GM23338 (cell line): ENCODE results near the gene BICRAL. TPM values are rescaled to one million over a fixed set of nuclear protein-coding genes. Genes with fewer than 3 reads are reported as not detected.

Experiments used
- ATAC-seq: fragments of 200-7000 bp; cut with Tn5 transposase; 3 replicates; pipeline ENCODE4 v1.9.1; 2020
- DNase-seq: peaks from one replicate; pipeline ENCODE4 v3.0.0-alpha.2; 2015; ENCODE audit warnings: low spot score
- H2AFZ ChIP-seq: fragments of 200-600 bp; sonication (generic); 2 replicates; pipeline ENCODE4 v1.8.0; 2016; ENCODE audit warnings: antibody characterized with exemption, mild to moderate bottlenecking, moderate library complexity
- H3F3A ChIP-seq: fragments of 200-600 bp; sonication (generic); replicated peaks from 2 replicates; pipeline ENCODE4 v1.8.0; 2017; ENCODE audit warnings: antibody characterized with exemption, mixed run types, low read depth
- H3K27ac ChIP-seq: fragments of 200-600 bp; sonication (generic); 2 replicates; pipeline ENCODE4 v1.6.1; 2016; ENCODE audit warnings: low read depth
- H3K27me3 ChIP-seq: fragments of 200-600 bp; sonication (generic); 2 replicates; pipeline ENCODE4 v1.8.0; 2016; ENCODE audit warnings: mild to moderate bottlenecking, mixed run types, moderate library complexity; ENCODE audit not compliant: insufficient read depth
- H3K36me3 ChIP-seq: fragments of 200-600 bp; sonication (generic); 2 replicates; pipeline ENCODE4 v1.8.0; 2016; ENCODE audit warnings: mild to moderate bottlenecking; ENCODE audit not compliant: insufficient read depth
- H3K4me1 ChIP-seq: fragments of 200-600 bp; sonication (generic); 2 replicates; pipeline ENCODE4 v1.8.0; 2016; ENCODE audit warnings: mild to moderate bottlenecking, moderate library complexity; ENCODE audit not compliant: insufficient read depth
- H3K4me2 ChIP-seq: fragments of 200-600 bp; sonication (generic); 2 replicates; pipeline ENCODE4 v1.7.1; 2017; ENCODE audit warnings: mixed run types
- H3K4me3 ChIP-seq: fragments of 200-600 bp; sonication (generic); 2 replicates; pipeline ENCODE4 v1.6.1; 2016; ENCODE audit warnings: mixed run types
- H3K79me2 ChIP-seq: fragments of 200-600 bp; sonication (generic); replicated peaks from 2 replicates; pipeline ENCODE4 v1.8.0; 2017; ENCODE audit warnings: mild to moderate bottlenecking; ENCODE audit not compliant: insufficient read depth
- H3K9me2 ChIP-seq: fragments of 200-600 bp; sonication (generic); 2 replicates; pipeline ENCODE4 v1.8.0; 2017; ENCODE audit not compliant: insufficient read depth
- H4K20me1 ChIP-seq: fragments of 200-600 bp; sonication (generic); replicated peaks from 2 replicates; pipeline ENCODE4 v1.8.0; 2017; ENCODE audit warnings: mild to moderate bottlenecking; ENCODE audit not compliant: insufficient read depth
- H3K27ac Mint-ChIP-seq: 2 replicates; pipeline ENCODE4 v1.8.0; 2020; ENCODE audit warnings: inconsistent platforms, mild to moderate bottlenecking, moderate library complexity, mixed read lengths
- H3K27me3 Mint-ChIP-seq: 3 replicates; pipeline ENCODE4 v1.8.0; 2022; ENCODE audit warnings: low read depth, mild to moderate bottlenecking, moderate library complexity, mixed read lengths, inconsistent platforms; ENCODE audit not compliant: insufficient read depth, poor library complexity
- H3K36me3 Mint-ChIP-seq: 3 replicates; pipeline ENCODE4 v1.8.0; 2021; ENCODE audit warnings: low read depth, mild to moderate bottlenecking, inconsistent platforms, moderate library complexity, mixed read lengths
- H3K4me1 Mint-ChIP-seq: 3 replicates; pipeline ENCODE4 v1.8.0; 2020; ENCODE audit warnings: mild to moderate bottlenecking, inconsistent platforms, mixed read lengths
- H3K4me3 Mint-ChIP-seq: 3 replicates; pipeline ENCODE4 v1.8.0; 2021; ENCODE audit warnings: moderate library complexity, mild to moderate bottlenecking, inconsistent platforms, mixed read lengths
- H3K9me3 Mint-ChIP-seq: 3 replicates; pipeline ENCODE4 v1.8.0; 2020; ENCODE audit warnings: moderate library complexity, mild to moderate bottlenecking, inconsistent platforms, mixed read lengths
- CREB1 ChIP-seq: fragments of 250-450 bp; sonication (Bioruptor Pico); IDR thresholded peaks from 2 replicates; pipeline ENCODE4 v1.5.0; 2020; ENCODE audit warnings: low read depth, mild to moderate bottlenecking, moderate library complexity
- EZH2 ChIP-seq: fragments of 200-600 bp; sonication (generic); IDR thresholded peaks from one replicate; pipeline ENCODE4 v1.8.0; 2017; ENCODE audit warnings: antibody characterized with exemption, mild to moderate bottlenecking, low read depth; ENCODE audit not compliant: unreplicated experiment
- EZH2phosphoT487 ChIP-seq: fragments of 200-600 bp; sonication (generic); IDR thresholded peaks from one replicate; pipeline ENCODE4 v1.8.1; 2018; ENCODE audit warnings: antibody characterized with exemption; ENCODE audit not compliant: unreplicated experiment
- JUNB ChIP-seq: IDR thresholded peaks from one replicate; pipeline ENCODE4 v1.6.1; 2016; ENCODE audit warnings: antibody characterized with exemption; ENCODE audit not compliant: unreplicated experiment
- NANOG ChIP-seq: IDR thresholded peaks from 2 replicates; pipeline ENCODE4 v1.6.1; 2016; ENCODE audit warnings: antibody characterized with exemption, borderline replicate concordance
- POLR2AphosphoS5 ChIP-seq: IDR thresholded peaks from 2 replicates; pipeline ENCODE4 v1.6.1; 2016; ENCODE audit warnings: antibody characterized with exemption, low read depth
- STAT1 ChIP-seq: IDR thresholded peaks from one replicate; pipeline ENCODE4 v1.6.1; 2016; ENCODE audit warnings: antibody characterized with exemption; ENCODE audit not compliant: unreplicated experiment
- ZNF114 ChIP-seq: fragments of 250-450 bp; sonication (Bioruptor Pico); IDR thresholded peaks from 2 replicates; pipeline ENCODE4 v1.5.0; 2020; ENCODE audit warnings: mild to moderate bottlenecking, moderate library complexity
- ZNF331 ChIP-seq: fragments of 250-450 bp; sonication (Bioruptor Pico); IDR thresholded peaks from 2 replicates; pipeline ENCODE4 v1.5.0; 2020; ENCODE audit warnings: low read depth, mild to moderate bottlenecking, moderate library complexity
- polyA plus RNA-seq: library from polyadenylated mRNA; unstranded; fragments of >200 nt; fragmentation: Nextera tagmentation; extraction: Ambion mirVana; gene quantifications from 2 replicates; pipeline ENCODE4 v1.2.1, GENCODE V29; 2016
- total RNA-seq: library from RNA; depleted of rRNA; stranded (reverse); fragments of >200 nt; shearing (Covaris generic); gene quantifications from 2 replicates; pipeline ENCODE4 v1.2.3, GENCODE V29; 2014
- TF ChIP-seq, protein P1 (sequence below): IDR thresholded peaks from one replicate; pipeline ENCODE4 v1.6.1; 2018; ENCODE audit warnings: antibody characterized with exemption; ENCODE audit not compliant: unreplicated experiment
- TF ChIP-seq, protein P2 (sequence below), 2 experiments: fragments of 200-600 bp in 1 of 2; sonication (generic) in 1 of 2; conservative IDR thresholded peaks; 2 replicates each; pipeline versions ENCODE4 v1.5.1 to v1.6.1; 2016 to 2017; ENCODE audit warnings: antibody characterized with exemption in 2 of 2, low read depth in 2 of 2, mild to moderate bottlenecking in 2 of 2, moderate library complexity in 1 of 2
- TF ChIP-seq, protein P3 (sequence below): IDR thresholded peaks from 2 replicates; pipeline ENCODE4 v1.6.1; 2016; ENCODE audit warnings: antibody characterized with exemption

BICRAL gene
- total and polyA plus RNA-seq, 2 experiments from 2014 or later: 3.4 to 11.7 TPM

DNA sequence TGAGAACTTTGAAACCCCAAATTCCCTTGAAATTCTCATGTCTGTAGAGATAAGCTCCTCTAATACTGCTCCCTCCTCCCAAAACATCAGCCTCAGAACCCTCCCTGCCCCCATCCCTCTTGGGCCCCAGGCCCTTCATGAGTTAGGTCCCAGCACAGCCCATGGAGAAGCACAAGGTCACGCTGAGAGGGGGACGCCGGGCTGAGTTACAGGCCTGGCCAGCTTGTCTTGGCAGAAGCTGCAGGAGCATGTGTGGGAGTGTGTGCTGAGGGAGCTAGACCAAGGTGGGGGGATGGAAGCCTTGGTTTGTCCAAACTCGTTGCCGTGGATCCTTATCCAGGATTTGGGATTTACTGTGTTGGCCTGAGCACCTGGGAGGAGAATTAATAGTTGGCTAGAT is 125.5 kb downstream of the BICRAL start:
- Histone ChIP-seq H3K27me3 (no peaks in the 10 kb centered on the region), H3F3A (peaks cover 3% of the 10 kb centered on the region; the same call in 1 of the 2 replicates), H3K4me3 (no peak overlapping the region), H2AFZ (peak overlapping the region; percentile 14; the same call in 1 of the 2 replicates), H3K27ac (no peak overlapping the region), H4K20me1 (no peaks in the 10 kb centered on the region), H3K9me2 (no peaks in the 10 kb centered on the region), H3K4me2 (no peak overlapping the region), H3K4me1 (no peaks in the 10 kb centered on the region; the same call in 1 of the 2 replicates), H3K36me3 (no peaks in the 10 kb centered on the region), H3K79me2 (no peaks in the 10 kb centered on the region)
- no peaks in the 10 kb centered on the region for H3K4me1 Mint-ChIP-seq
- TF ChIP-seq, protein P1, sequence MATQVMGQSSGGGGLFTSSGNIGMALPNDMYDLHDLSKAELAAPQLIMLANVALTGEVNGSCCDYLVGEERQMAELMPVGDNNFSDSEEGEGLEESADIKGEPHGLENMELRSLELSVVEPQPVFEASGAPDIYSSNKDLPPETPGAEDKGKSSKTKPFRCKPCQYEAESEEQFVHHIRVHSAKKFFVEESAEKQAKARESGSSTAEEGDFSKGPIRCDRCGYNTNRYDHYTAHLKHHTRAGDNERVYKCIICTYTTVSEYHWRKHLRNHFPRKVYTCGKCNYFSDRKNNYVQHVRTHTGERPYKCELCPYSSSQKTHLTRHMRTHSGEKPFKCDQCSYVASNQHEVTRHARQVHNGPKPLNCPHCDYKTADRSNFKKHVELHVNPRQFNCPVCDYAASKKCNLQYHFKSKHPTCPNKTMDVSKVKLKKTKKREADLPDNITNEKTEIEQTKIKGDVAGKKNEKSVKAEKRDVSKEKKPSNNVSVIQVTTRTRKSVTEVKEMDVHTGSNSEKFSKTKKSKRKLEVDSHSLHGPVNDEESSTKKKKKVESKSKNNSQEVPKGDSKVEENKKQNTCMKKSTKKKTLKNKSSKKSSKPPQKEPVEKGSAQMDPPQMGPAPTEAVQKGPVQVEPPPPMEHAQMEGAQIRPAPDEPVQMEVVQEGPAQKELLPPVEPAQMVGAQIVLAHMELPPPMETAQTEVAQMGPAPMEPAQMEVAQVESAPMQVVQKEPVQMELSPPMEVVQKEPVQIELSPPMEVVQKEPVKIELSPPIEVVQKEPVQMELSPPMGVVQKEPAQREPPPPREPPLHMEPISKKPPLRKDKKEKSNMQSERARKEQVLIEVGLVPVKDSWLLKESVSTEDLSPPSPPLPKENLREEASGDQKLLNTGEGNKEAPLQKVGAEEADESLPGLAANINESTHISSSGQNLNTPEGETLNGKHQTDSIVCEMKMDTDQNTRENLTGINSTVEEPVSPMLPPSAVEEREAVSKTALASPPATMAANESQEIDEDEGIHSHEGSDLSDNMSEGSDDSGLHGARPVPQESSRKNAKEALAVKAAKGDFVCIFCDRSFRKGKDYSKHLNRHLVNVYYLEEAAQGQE: no peak
- no peak for TF ChIP-seq POLR2AphosphoS5
- TF ChIP-seq ZNF331 (CRISPR knock-in tag): no peak
- no peak for TF ChIP-seq EZH2
- no peak for TF ChIP-seq EZH2phosphoT487
- TF ChIP-seq, protein P2, sequence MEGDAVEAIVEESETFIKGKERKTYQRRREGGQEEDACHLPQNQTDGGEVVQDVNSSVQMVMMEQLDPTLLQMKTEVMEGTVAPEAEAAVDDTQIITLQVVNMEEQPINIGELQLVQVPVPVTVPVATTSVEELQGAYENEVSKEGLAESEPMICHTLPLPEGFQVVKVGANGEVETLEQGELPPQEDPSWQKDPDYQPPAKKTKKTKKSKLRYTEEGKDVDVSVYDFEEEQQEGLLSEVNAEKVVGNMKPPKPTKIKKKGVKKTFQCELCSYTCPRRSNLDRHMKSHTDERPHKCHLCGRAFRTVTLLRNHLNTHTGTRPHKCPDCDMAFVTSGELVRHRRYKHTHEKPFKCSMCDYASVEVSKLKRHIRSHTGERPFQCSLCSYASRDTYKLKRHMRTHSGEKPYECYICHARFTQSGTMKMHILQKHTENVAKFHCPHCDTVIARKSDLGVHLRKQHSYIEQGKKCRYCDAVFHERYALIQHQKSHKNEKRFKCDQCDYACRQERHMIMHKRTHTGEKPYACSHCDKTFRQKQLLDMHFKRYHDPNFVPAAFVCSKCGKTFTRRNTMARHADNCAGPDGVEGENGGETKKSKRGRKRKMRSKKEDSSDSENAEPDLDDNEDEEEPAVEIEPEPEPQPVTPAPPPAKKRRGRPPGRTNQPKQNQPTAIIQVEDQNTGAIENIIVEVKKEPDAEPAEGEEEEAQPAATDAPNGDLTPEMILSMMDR (conservative IDR thresholded peaks at IDR 0.05; ENCODE audit: low read depth in 2 of 2): no peak
- TF ChIP-seq CREB1 (CRISPR knock-in tag): no peak
- TF ChIP-seq JUNB: no peak
- H3K36me3 Mint-ChIP-seq: no peaks in the 10 kb centered on the region
- H3K27me3 Mint-ChIP-seq: peaks cover 2% of the 10 kb centered on the region
- no peak overlapping the region for H3K27ac Mint-ChIP-seq
- no peak overlapping the region for H3K4me3 Mint-ChIP-seq
- DNase-seq: no peak
- ATAC-seq: no peak
- H3K9me3 Mint-ChIP-seq: no peaks in the 10 kb centered on the region

DNA sequence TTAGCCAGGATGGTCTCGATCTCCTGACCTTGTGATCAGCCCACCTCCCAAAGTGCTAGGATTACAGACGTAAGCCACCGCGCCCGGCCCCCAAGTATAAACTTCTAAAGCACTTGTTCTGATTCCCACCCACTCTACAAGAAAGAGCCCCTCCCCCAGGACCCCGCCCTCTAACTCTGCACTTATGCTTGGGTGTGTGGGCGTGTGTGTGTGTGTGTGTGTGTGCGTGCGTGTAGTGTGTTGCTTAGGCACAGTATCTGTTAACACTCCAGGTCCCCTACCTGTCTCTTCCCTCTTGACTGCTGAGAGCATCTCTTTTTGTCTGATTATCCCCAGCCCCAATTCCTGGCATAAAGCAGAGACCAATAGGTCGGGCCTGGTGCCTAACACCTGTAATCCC is 128.0 kb downstream of the BICRAL start:
- Histone ChIP-seq H4K20me1 (no peaks in the 10 kb centered on the region), H2AFZ (no peak overlapping the region), H3K27me3 (no peaks in the 10 kb centered on the region), H3K9me2 (no peaks in the 10 kb centered on the region), H3K4me1 (no peaks in the 10 kb centered on the region; the same call in 1 of the 2 replicates), H3K79me2 (no peaks in the 10 kb centered on the region), H3F3A (peaks cover 3% of the 10 kb centered on the region; the same call in 1 of the 2 replicates), H3K4me3 (no peak overlapping the region), H3K36me3 (no peaks in the 10 kb centered on the region), H3K4me2 (no peak overlapping the region), H3K27ac (no peak overlapping the region)
- Mint-ChIP-seq H3K27ac (no peak overlapping the region), H3K9me3 (no peaks in the 10 kb centered on the region), H3K36me3 (no peaks in the 10 kb centered on the region), H3K4me1 (no peaks in the 10 kb centered on the region), H3K4me3 (no peak overlapping the region), H3K27me3 (peaks cover 4% of the 10 kb centered on the region)
- TF ChIP-seq EZH2phosphoT487 (no peak), EZH2 (no peak), ZNF114 (no peak), NANOG (no peak), STAT1 (no peak), JUNB (no peak), POLR2AphosphoS5 (no peak), CREB1 (CRISPR knock-in tag) (no peak)
- TF ChIP-seq, protein P1: no peak
- TF ChIP-seq, protein P3, sequence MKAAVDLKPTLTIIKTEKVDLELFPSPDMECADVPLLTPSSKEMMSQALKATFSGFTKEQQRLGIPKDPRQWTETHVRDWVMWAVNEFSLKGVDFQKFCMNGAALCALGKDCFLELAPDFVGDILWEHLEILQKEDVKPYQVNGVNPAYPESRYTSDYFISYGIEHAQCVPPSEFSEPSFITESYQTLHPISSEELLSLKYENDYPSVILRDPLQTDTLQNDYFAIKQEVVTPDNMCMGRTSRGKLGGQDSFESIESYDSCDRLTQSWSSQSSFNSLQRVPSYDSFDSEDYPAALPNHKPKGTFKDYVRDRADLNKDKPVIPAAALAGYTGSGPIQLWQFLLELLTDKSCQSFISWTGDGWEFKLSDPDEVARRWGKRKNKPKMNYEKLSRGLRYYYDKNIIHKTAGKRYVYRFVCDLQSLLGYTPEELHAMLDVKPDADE: no peak
- DNase-seq: no peak
- no peak for ATAC-seq
